ENCODE results near the gene HMX2.

HMX2 gene

DNA sequence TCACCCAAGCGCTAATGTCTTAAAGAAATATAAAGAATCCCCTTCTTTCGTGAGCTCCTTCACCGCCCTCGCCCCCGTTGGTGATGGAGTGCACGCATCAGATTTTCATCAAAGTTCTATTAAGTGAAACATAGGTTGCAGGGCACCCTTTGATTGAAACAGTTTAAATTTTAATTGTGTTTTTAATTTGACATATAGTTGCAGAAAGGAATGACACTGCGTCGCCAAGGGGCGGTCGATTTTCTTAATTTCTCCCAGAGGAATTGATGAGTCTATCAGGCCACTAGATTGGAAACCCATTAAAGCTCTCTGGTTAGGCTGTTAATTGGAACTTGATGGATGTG is 4.1 kb upstream of the HMX2 start:
- FAIRE-seq, result no peak
- no peak for TF ChIP-seq TAF1 (IDR thresholded peaks at IDR 0.05; ENCODE audit: low read depth, low read length)
- no peak for TF ChIP-seq SPI1 (IDR thresholded peaks at IDR 0.05; ENCODE audit: low read depth, low read length)
- TF ChIP-seq PAX5 (IDR thresholded peaks at IDR 0.05; ENCODE audit: insufficient read depth, low read length, severe bottlenecking), result no peak
- no peak for TF ChIP-seq POLR2AphosphoS5 (IDR thresholded peaks at IDR 0.05; ENCODE audit: low read depth, low read length)
- no peak for TF ChIP-seq POU2F2 (IDR thresholded peaks at IDR 0.05; ENCODE audit: low read depth, low read length)
- TF ChIP-seq POLR2A (IDR thresholded peaks at IDR 0.05; ENCODE audit: low read depth, low read length), result no peak
- no peak for DNase-seq (ENCODE audit: insufficient read length, low spot score)

DNA sequence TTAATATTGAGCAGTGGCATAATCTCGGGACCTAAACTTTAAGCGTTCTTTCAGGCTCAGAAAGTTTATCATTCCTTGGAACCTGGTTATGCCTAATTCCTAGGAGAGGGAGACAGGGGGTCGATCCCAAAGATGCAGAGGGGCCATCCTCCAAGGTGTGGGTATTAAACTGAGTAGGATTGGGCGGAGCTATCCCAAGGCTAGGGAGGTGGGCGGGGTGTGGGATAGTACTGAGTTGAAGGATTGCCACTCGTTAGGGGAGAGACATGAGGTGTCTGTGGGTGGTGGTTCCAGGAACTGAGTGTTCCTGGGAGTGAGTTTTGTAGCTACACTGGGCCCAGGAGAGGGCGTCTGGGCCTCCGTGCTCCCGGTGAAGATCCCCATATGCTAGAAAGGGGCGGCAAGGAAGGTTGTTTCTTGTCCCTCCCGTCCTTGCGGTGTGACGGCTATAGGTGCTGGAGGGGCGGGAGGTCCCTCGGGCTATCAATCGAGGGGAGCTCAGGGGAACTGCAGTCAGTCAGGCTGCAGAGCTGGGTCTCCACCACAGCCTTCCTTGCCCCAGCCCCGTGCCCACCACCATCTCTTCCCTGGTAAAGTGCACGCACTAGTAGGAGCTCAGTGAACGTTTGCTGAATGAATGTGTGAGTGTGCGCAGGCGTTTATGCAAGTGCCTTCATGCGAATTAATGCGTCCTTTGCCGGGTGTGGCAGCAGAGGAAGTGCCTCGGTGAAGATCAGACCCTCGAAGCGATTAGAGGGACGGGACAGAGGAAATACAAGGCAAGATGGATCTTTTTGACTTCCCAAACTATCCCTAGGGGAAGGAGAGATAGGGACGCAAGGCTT is 3.0 kb upstream of the HMX2 start:
- DNase-seq (ENCODE audit: insufficient read length, low spot score), result no peak
- peak; percentile 87 for FAIRE-seq
- TF ChIP-seq PAX5 (IDR thresholded peaks at IDR 0.05; ENCODE audit: insufficient read depth, low read length, severe bottlenecking) (no peak), SPI1 (IDR thresholded peaks at IDR 0.05; ENCODE audit: low read depth, low read length) (peak; percentile 40; the same call in 1 of the 2 replicates)

DNA sequence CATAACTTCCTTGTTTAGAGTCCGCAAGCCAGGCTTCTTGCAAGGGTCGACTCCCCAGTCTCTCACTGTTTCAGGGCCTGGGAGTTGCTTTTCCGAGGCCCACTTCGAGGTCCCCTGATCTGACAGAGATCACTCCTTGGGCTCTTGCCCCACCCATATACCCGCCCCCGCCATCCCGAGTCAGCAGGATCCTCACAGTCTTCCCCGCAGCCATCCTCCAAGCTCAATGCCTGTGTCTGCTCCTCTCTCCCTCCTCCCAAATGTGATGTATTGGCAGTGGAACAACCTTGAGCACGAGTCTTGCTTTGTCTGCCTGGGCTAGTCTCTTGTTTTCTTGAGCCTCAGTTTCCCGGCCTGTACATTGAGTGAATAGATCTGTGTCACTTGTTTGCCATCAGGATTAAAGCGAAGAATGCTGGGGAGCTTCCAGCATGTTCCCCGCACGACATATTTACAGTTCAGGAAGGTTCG is 2.4 kb upstream of the HMX2 start:
- DNase-seq (ENCODE audit: insufficient read length, low spot score) (no peak), FAIRE-seq (peak; percentile 77)
- TF ChIP-seq POLR2A (IDR thresholded peaks at IDR 0.05; ENCODE audit: low read depth, low read length) (no peak), PAX5 (IDR thresholded peaks at IDR 0.05; ENCODE audit: insufficient read depth, low read length, severe bottlenecking) (no peak)

DNA sequence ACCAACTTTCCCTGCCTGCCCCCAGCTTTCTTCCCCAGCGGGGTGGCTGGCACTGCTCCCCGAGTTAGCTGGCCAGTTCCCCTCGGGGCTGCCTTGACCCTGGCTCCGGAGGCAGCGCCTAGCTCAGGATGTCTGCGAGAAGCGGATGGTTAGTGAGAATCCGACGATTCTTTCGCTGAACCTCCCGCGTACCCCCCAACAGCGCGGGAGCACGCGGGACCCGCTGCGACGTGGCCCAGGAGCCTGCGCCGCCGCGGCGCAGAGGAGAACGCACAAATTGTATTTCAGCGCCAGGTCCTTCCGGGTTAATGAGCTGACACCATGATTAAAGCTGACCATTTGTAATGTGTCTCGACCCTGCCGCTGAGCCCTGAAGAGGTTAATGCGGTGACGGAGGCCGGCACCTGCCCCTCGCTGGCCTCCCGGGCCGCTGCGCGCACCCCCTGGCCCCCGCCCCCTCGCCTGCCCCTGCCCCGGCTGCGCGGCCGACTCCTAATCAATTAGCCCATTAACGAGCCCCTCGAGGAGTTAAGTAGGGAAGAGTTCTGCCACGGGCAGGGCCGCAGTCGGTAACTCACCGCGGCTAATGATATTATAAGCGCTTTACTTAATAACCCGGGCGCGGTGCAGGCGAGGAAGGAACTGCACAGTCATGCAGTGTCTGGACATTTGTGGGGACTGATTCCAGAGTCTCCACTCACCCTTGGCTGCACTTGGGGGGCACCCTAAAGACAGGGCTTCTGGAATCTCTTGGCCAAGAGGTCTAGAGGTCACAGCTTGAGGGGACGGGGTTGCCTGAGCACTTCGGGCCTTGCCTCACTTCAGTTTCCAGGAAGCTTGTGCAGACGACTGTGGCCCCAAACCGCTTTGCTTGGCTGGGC is 1.7 kb upstream of the HMX2 start:
- DNase-seq (ENCODE audit: insufficient read length, low spot score) (no peak), FAIRE-seq (no peak)
- TF ChIP-seq TAF1 (IDR thresholded peaks at IDR 0.05; ENCODE audit: low read depth, low read length), result no peak
- no peak for TF ChIP-seq POLR2AphosphoS5 (IDR thresholded peaks at IDR 0.05; ENCODE audit: low read depth, low read length)
- no peak for TF ChIP-seq SPI1 (IDR thresholded peaks at IDR 0.05; ENCODE audit: low read depth, low read length)
- TF ChIP-seq POLR2A (IDR thresholded peaks at IDR 0.05; ENCODE audit: low read depth, low read length), result no peak
- no peak for TF ChIP-seq PAX5 (IDR thresholded peaks at IDR 0.05; ENCODE audit: insufficient read depth, low read length, severe bottlenecking)
- no peak for TF ChIP-seq POU2F2 (IDR thresholded peaks at IDR 0.05; ENCODE audit: low read depth, low read length)

DNA sequence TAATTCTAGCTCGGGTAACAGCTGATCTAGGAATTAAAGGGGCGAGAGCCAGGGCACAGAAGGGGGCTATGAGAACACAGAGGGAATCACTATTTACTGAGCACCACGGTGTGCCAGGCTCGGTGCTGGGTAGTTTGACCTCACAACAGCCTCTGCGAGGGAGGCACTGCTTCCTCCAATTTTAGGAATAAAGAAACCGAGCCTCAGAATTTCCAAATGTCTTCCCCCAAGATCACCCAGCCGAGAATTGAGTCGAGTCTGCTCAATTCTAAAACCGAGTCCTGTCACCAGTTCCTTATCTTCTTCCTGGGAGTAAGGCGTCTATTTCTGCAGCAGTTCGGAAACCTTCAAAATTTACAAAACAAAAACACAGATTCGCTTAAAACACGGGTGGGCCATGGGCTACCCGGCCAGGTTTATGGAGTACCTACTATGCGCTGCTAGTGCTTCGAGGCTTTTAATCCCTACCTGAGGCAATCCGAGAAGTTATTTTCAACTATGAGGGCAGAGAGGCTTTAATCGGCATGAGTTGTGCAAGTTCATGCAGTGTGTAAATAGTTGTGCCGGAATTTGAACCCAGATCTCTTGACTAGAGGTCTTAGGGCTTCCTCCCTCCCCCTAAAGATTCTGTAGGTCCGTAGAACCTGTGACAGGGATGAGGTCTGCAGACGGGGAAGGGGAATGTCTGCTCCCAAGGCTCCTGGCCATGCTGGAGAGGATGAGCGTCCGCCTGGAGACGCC is 872 bp upstream of the HMX2 start:
- TF ChIP-seq SPI1 (IDR thresholded peaks at IDR 0.05; ENCODE audit: low read depth, low read length) (no peak), PAX5 (IDR thresholded peaks at IDR 0.05; ENCODE audit: insufficient read depth, low read length, severe bottlenecking) (no peak), POLR2AphosphoS5 (IDR thresholded peaks at IDR 0.05; ENCODE audit: low read depth, low read length) (no peak), TAF1 (IDR thresholded peaks at IDR 0.05; ENCODE audit: low read depth, low read length) (no peak)
- peak; percentile 59 for FAIRE-seq
- no peak for DNase-seq (ENCODE audit: insufficient read length, low spot score)

DNA sequence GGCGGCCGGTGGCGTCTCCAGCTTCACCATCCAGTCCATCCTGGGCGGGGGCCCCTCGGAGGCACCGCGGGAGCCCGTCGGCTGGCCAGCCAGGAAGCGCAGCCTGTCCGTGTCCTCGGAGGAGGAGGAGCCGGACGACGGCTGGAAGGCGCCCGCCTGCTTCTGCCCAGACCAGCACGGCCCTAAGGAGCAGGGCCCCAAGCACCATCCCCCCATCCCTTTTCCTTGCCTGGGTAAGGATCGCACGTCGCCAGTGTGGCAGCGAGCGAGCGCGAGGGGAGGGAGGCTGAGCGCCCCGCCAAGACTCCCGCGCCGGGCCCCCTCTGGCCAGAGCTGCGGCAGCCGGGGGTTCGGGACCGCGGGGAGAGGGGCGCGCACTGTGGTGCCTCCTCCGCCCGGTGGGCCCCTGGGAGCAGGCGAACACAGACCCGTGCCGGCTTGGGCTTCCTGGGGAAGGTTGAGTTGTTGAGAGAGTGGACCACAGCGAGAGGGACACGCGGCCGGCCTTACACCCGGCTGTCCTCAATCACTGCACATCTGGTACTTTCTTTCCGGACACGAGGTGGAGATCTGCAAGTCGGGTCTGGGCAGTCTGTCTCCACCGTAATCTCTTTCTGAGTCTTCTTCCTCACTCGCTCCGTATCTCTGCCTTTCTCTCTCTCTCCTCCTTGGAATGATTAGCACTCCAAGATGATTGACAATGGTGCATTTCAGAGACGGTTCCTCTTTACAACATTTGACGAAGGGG is 652 bp downstream of the HMX2 start:
- FAIRE-seq, result no peak
- DNase-seq (ENCODE audit: insufficient read length, low spot score), result no peak

DNA sequence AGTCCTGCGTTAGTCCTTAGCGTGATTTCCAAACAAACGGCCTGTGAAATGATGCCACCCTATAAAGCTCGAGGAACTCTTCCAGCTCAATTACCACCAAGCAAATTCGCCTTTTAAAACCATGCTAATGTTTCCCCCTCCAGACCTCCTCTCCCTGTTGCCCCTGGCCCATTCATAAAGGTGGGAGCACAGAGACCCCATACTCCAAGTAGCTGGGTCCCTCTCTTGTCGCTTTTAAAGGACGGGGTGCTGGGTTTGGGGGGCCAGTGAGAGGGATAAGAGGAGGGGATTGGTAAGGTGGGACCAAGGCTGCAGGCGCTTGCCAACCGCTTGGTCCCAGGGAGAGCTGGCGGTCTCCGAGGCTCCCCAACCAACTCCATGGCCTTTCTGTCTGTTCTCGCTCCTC is 1.2 kb downstream of the HMX2 start:
- FAIRE-seq (no peak), DNase-seq (ENCODE audit: insufficient read length, low spot score) (no peak)
- TF ChIP-seq SPI1 (IDR thresholded peaks at IDR 0.05; ENCODE audit: low read depth, low read length) (no peak), POU2F2 (IDR thresholded peaks at IDR 0.05; ENCODE audit: low read depth, low read length) (no peak), PAX5 (IDR thresholded peaks at IDR 0.05; ENCODE audit: insufficient read depth, low read length, severe bottlenecking) (no peak), POLR2A (IDR thresholded peaks at IDR 0.05; ENCODE audit: low read depth, low read length) (no peak), POLR2AphosphoS5 (IDR thresholded peaks at IDR 0.05; ENCODE audit: low read depth, low read length) (no peak), TAF1 (IDR thresholded peaks at IDR 0.05; ENCODE audit: low read depth, low read length) (no peak)

More for the DNA sequence above, 652 bp downstream of the HMX2 start:
- TF ChIP-seq PAX5 (IDR thresholded peaks at IDR 0.05; ENCODE audit: insufficient read depth, low read length, severe bottlenecking), result no peak
- TF ChIP-seq SPI1 (IDR thresholded peaks at IDR 0.05; ENCODE audit: low read depth, low read length), result 0 out of 2 replicates have a peak, but pooled peaks have one; percentile 28
- TF ChIP-seq POLR2AphosphoS5 (IDR thresholded peaks at IDR 0.05; ENCODE audit: low read depth, low read length), result no peak
- TF ChIP-seq POU2F2 (IDR thresholded peaks at IDR 0.05; ENCODE audit: low read depth, low read length), result no peak
- TF ChIP-seq TAF1 (IDR thresholded peaks at IDR 0.05; ENCODE audit: low read depth, low read length), result no peak
- no peak for TF ChIP-seq POLR2A (IDR thresholded peaks at IDR 0.05; ENCODE audit: low read depth, low read length)

DNA sequence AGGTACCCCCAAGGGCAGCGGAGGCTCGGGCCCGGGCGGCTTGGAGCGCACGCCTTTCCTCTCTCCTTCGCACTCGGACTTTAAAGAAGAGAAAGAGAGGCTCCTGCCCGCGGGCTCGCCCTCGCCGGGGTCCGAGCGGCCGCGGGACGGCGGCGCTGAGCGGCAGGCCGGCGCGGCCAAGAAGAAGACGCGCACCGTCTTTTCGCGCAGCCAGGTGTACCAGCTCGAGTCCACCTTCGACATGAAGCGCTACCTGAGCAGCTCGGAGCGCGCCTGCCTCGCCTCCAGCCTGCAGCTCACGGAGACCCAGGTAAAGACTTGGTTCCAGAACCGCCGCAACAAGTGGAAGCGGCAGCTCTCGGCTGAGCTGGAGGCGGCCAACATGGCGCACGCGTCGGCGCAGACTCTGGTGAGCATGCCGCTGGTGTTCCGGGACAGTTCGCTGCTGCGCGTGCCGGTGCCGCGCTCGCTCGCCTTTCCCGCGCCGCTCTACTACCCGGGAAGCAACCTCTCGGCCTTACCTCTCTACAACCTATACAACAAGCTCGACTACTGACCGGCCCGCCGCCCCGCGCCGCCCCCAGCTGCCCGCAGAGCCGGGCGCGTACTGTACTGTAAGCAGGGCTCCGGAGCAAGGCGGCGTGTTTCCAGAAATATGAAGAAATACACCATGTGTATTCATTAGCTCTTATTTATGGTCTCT is 1.8 kb downstream of the HMX2 start:
- FAIRE-seq, result peak; percentile 92

More for the DNA sequence above, 1.8 kb downstream of the HMX2 start:
- TF ChIP-seq POLR2A (IDR thresholded peaks at IDR 0.05; ENCODE audit: low read depth, low read length) (no peak), TAF1 (IDR thresholded peaks at IDR 0.05; ENCODE audit: low read depth, low read length) (no peak), POLR2AphosphoS5 (IDR thresholded peaks at IDR 0.05; ENCODE audit: low read depth, low read length) (no peak), POU2F2 (IDR thresholded peaks at IDR 0.05; ENCODE audit: low read depth, low read length) (no peak), PAX5 (IDR thresholded peaks at IDR 0.05; ENCODE audit: insufficient read depth, low read length, severe bottlenecking) (no peak)
- no peak for DNase-seq (ENCODE audit: insufficient read length, low spot score)
